Endothelial cell of umbilical vein (primary cell): ENCODE results near the gene ZNF821. TPM values are rescaled to one million over a fixed set of nuclear protein-coding genes. Genes with fewer than 3 reads are reported as not detected.

ENCODE experiments used
- BruUV-seq: library from RNA; stranded (reverse); fragments of 400-500 nt; replicated peaks from 2 replicates; lab custom pipeline; 2021; lab: Mats Ljungman, UMichigan
- CTCF ChIA-PET: fragments of 300-600, 350-600 bp; sonication (Branson Sonifier 250); formaldehyde crosslinking; loops from one replicate; lab custom pipeline; 2021; ENCODE audit warnings: antibody characterized with exemption, inconsistent platforms; lab: Charles Lee
- POLR2A ChIA-PET: fragments of 300-600, 350-600 bp; sonication (Branson Sonifier 250); formaldehyde crosslinking; loops from one replicate; lab custom pipeline; 2021; ENCODE audit warnings: antibody characterized with exemption, inconsistent platforms; lab: Charles Lee
- DNase-seq: peaks from one replicate; pipeline ENCODE4 v3.0.0-alpha.2; 2011; ENCODE audit warnings: low read depth, low spot score
- FAIRE-seq: peaks from 2 replicates; lab custom pipeline; 2011; peaks lifted over from hg19 to GRCh38; lab: Jason Lieb, UNC
- H2AFZ ChIP-seq: 2 replicates; pipeline ENCODE4 v1.6.0; 2012; ENCODE audit warnings: low read depth, low read length, control low read depth, inconsistent platforms
- H3K27ac ChIP-seq: 2 replicates; pipeline ENCODE4 v1.5.1; 2011; ENCODE audit warnings: low read depth, mild to moderate bottlenecking, control low read depth, low read length, moderate library complexity; ENCODE audit not compliant: insufficient read depth
- H3K27me3 ChIP-seq, 2 experiments: 2 replicates each; pipeline versions ENCODE4 v1.6.0 to v1.6.1; 2011; ENCODE audit warnings: low read length in 2 of 2, mixed read lengths in 1 of 2; ENCODE audit not compliant: control insufficient read depth in 2 of 2, insufficient read depth in 2 of 2
- H3K36me3 ChIP-seq, 2 experiments: 2 replicates in 1 of 2; 3 replicates in 1 of 2; pipeline ENCODE4 v1.5.1; 2011; ENCODE audit warnings: low read length in 2 of 2, mild to moderate bottlenecking in 1 of 2, moderate library complexity in 1 of 2; ENCODE audit not compliant: control insufficient read depth in 2 of 2, insufficient read depth in 2 of 2; ENCODE audit errors: extremely low read depth in 1 of 2
- H3K4me1 ChIP-seq: 3 replicates; pipeline ENCODE4 v1.5.1; 2011; ENCODE audit warnings: mild to moderate bottlenecking, low read length; ENCODE audit not compliant: control insufficient read depth, insufficient read depth; ENCODE audit errors: extremely low read depth
- H3K4me2 ChIP-seq: 2 replicates; pipeline ENCODE4 v1.6.1; 2011; ENCODE audit warnings: low read length, control low read depth, mixed read lengths; ENCODE audit not compliant: insufficient read depth
- H3K4me3 ChIP-seq, 3 experiments: fragments of 200-600 bp in 1 of 3; sonication (generic), shearing (Covaris generic) in 1 of 3; replicated peaks in 1 of 3; 2 replicates each; pipeline ENCODE4 v1.5.1; 2011 to 2016; ENCODE audit warnings: control low read depth in 3 of 3, low read length in 3 of 3, mild to moderate bottlenecking in 2 of 3, inconsistent platforms in 1 of 3, low read depth in 1 of 3, moderate library complexity in 1 of 3; ENCODE audit not compliant: insufficient read depth in 1 of 3
- H3K79me2 ChIP-seq: 2 replicates; pipeline ENCODE4 v1.6.0; 2012; ENCODE audit warnings: low read length, inconsistent platforms; ENCODE audit not compliant: control insufficient read depth, insufficient read depth
- H3K9ac ChIP-seq: replicated peaks from 2 replicates; pipeline ENCODE3; 2011; ENCODE audit warnings: low read length, control low read depth; ENCODE audit not compliant: insufficient read depth; ENCODE audit errors: extremely low read depth
- H3K9me1 ChIP-seq: replicated peaks from 3 replicates; pipeline ENCODE4 v1.6.0; 2011; ENCODE audit warnings: mild to moderate bottlenecking, low read length; ENCODE audit not compliant: control insufficient read depth, insufficient read depth; ENCODE audit errors: extremely low read depth
- H3K9me3 ChIP-seq: replicated peaks from 2 replicates; pipeline ENCODE4 v1.5.1; 2012; ENCODE audit warnings: low read length, inconsistent platforms; ENCODE audit not compliant: control insufficient read depth, insufficient read depth
- H4K20me1 ChIP-seq: replicated peaks from 2 replicates; pipeline ENCODE3; 2011; ENCODE audit warnings: mild to moderate bottlenecking, low read length; ENCODE audit not compliant: control insufficient read depth, insufficient read depth; ENCODE audit errors: extremely low read depth
- FOS ChIP-seq: IDR thresholded peaks from 2 replicates; pipeline ENCODE4 v1.6.1; 2011; ENCODE audit warnings: mild to moderate bottlenecking, low read length, moderate library complexity, borderline replicate concordance; ENCODE audit not compliant: insufficient read depth
- GATA2 ChIP-seq: IDR thresholded peaks from 2 replicates; pipeline ENCODE4 v1.7.0; 2011; ENCODE audit warnings: low read depth, mild to moderate bottlenecking, moderate library complexity, mixed read lengths, low read length; ENCODE audit not compliant: insufficient read length, insufficient read depth
- JUN ChIP-seq: IDR thresholded peaks from 2 replicates; pipeline ENCODE4 v1.6.1; 2011; ENCODE audit warnings: borderline replicate concordance, low read depth; ENCODE audit not compliant: insufficient read length, insufficient read depth
- MYC ChIP-seq: IDR thresholded peaks from one replicate; pipeline ENCODE4 v1.6.1; 2011; ENCODE audit warnings: mild to moderate bottlenecking, low read depth, low read length
- POLR2A ChIP-seq: IDR thresholded peaks from 2 replicates; pipeline ENCODE4 v1.6.1; 2012; ENCODE audit warnings: low read depth, mild to moderate bottlenecking, control low read depth, low read length
- POLR2AphosphoS5 ChIP-seq: IDR thresholded peaks from 2 replicates; pipeline ENCODE4 v1.6.1; 2012; ENCODE audit warnings: low read depth, mild to moderate bottlenecking, control low read depth, low read length, moderate library complexity; ENCODE audit not compliant: insufficient read depth
- dilution Hi-C: fragments of 300-500 bp; cut with MboI; formaldehyde crosslinking; loops from one replicate; pipeline ENCODE4 v1.15.0; 2019; ENCODE audit warnings: low sequenced_read_pairs; ENCODE audit not compliant: extremely low pct_ligation_motif_present
- intact Hi-C: fragments of 100-400 bp; cut with micrococcal nuclease; formaldehyde crosslinking; loops from one replicate; pipeline ENCODE4 v1.10.0; 2022
- polyA plus RNA-seq, 4 experiments: library from polyadenylated mRNA; depleted of rRNA in 3 of 4; stranded (reverse) in 3 of 4; unstranded in 1 of 4; fragments of >200 nt; gene quantifications; 2 replicates each; pipeline versions ENCODE4 v1.2.1 to v1.2.3, GENCODE V29; 2011 to 2012; ENCODE audit warnings: missing spikeins in 1 of 4
- total RNA-seq: library from RNA; stranded (reverse); gene quantifications from 2 replicates; pipeline ENCODE4 v1.2.3, GENCODE V29; 2021
- TF ChIP-seq, protein P1 (sequence below): IDR thresholded peaks from 2 replicates; pipeline ENCODE4 v1.6.1; 2011; ENCODE audit not compliant: insufficient read depth, insufficient read length

Gene ZNF821
- total and polyA plus RNA-seq, 2 donors (not counting 3 experiments of a cell fraction or from before 2014, with no cell fraction given), result 7.3 to 8.1 TPM

- no TSS peak for BruUV-seq
- H3K36me3 ChIP-seq, result peaks cover 16 to 28% of the 10 kb centered on the region in 2 experiments
- dilution Hi-C loops, result no loop called here
- peaks cover 5% of the 10 kb centered on the region for H3K4me1 ChIP-seq
- H3K9me1 ChIP-seq, result no peaks in the 10 kb centered on the region
- no peak for DNase-seq
- H3K9ac ChIP-seq, result no peak overlapping the region
- ChIA-PET POLR2A (no interaction called here), CTCF (interaction anchor here (2.4 kb wide), 1 partner anchor 31 kb away, joined by 11 read pairs; the partner anchor contains the start of gene ZNF821)
- FAIRE-seq, result no peak
- H3K79me2 ChIP-seq, result peaks cover 26% of the 10 kb centered on the region
- H2AFZ ChIP-seq, result no peak overlapping the region
- no peaks in the 10 kb centered on the region for H3K9me3 ChIP-seq
- H3K4me2 ChIP-seq, result no peak overlapping the region
- TF ChIP-seq POLR2A, result no peak
- no peak for TF ChIP-seq JUN
- TF ChIP-seq, protein P1, sequence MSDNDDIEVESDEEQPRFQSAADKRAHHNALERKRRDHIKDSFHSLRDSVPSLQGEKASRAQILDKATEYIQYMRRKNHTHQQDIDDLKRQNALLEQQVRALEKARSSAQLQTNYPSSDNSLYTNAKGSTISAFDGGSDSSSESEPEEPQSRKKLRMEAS, result no peak
- TF ChIP-seq GATA2, result no peak
- no peak for TF ChIP-seq FOS
- TF ChIP-seq POLR2AphosphoS5, result no peak
- no peak overlapping the region for H3K27ac ChIP-seq
- H3K27me3 ChIP-seq, result no peaks in the 10 kb centered on the region
- intact Hi-C loops, result no loop called here
- no peak overlapping the region for H3K4me3 ChIP-seq
- no peaks in the 10 kb centered on the region for H4K20me1 ChIP-seq
Observed at GRCh38 chr16:71851746-71852145, 32.2 kb downstream of the ZNF821 start.

DNA sequence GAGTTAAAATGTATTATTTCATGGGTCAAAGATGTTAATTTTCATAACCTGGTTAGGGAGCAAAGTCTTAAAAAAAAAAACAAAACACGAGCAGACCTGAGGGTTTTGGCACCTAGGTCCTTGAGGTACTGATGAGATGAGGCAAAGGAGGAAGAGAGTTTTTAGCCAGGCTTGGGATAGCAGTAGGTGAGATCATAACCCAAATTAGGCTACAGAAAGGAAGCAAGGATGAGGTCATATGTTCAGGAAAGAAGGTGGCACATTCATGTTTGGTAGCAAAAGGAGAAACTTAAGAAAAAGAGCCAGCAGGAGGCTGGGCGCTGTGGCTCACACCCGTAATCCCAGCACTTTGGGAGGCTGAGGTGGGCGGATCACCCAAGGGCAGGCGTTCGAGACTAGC lies 35.4 kb downstream of the ZNF821 start:
- Histone ChIP-seq H3K27me3 (no peaks in the 10 kb centered on the region), H3K9me1 (no peaks in the 10 kb centered on the region), H3K4me3 (no peak overlapping the region), H3K4me1 (peaks cover 12% of the 10 kb centered on the region), H4K20me1 (no peaks in the 10 kb centered on the region), H3K27ac (no peak overlapping the region), H3K9ac (no peak overlapping the region), H2AFZ (no peak overlapping the region), H3K36me3 (peaks cover 13 to 28% of the 10 kb centered on the region in 2 experiments), H3K79me2 (peaks cover 30% of the 10 kb centered on the region), H3K4me2 (no peak overlapping the region), H3K9me3 (no peaks in the 10 kb centered on the region)
- peak; percentile 42 for FAIRE-seq
- ChIA-PET POLR2A (no interaction called here), CTCF (interaction anchor here (0.6 kb wide), 1 partner anchor 33 kb away, joined by 4 read pairs; no protein-coding TSS in a partner anchor)
- dilution Hi-C loops, result loop anchor here (10.0 kb wide), 1 partner anchor 64 kb away; no protein-coding TSS in a partner anchor
- intact Hi-C loops, result loop anchor here (5.0 kb wide), 1 partner anchor 114 kb away; no protein-coding TSS in a partner anchor
- DNase-seq, result no peak
- BruUV-seq, result no TSS peak
- TF ChIP-seq JUN (peak; percentile 58), MYC (no peak)
